Urinary bladder (tissue), 4 donors: Measurements from ENCODE around the gene MYL10. TPM values are rescaled to one million over a fixed set of nuclear protein-coding genes. Genes with fewer than 3 reads are reported as not detected.

Experiments used
- DNase-seq: peaks from one replicate; pipeline ENCODE4 v3.0.0-alpha.2; 2015; ENCODE audit errors: extremely low spot score
- H3K27ac ChIP-seq: one replicate; pipeline ENCODE4 v1.5.1; 2013; ENCODE audit warnings: low read depth, mild to moderate bottlenecking, moderate library complexity
- H3K36me3 ChIP-seq: one replicate; pipeline ENCODE4 v1.6.1; 2013; ENCODE audit warnings: mild to moderate bottlenecking, moderate library complexity; ENCODE audit not compliant: insufficient read depth
- H3K4me1 ChIP-seq: one replicate; pipeline ENCODE4 v1.6.1; 2013; ENCODE audit warnings: mild to moderate bottlenecking, moderate library complexity; ENCODE audit not compliant: insufficient read depth
- H3K4me3 ChIP-seq: one replicate; pipeline ENCODE4 v1.5.1; 2013; ENCODE audit warnings: low read depth, low read length
- WGBS: extraction: QIAGEN DNeasy Blood & Tissue Kit; methylation state at CpG from one replicate; pipeline ENCODE4 v1.1.7; 2013; 5-methylcytosine and 5-hydroxymethylcytosine counted together
- polyA plus RNA-seq: library from polyadenylated mRNA; stranded (reverse); fragments of 200-250 nt; gene quantifications from one replicate; pipeline ENCODE4 v1.2.3, GENCODE V29; 2013
- total RNA-seq: library from RNA; depleted of rRNA; stranded (reverse); fragments of >200 nt; gene quantifications from one replicate; pipeline ENCODE4 v1.2.3, GENCODE V29; 2014
- donor health status: healthy with polysubstance abuse.
- donor health status: healthy.

MYL10 gene
- total and polyA plus RNA-seq, 2 donors: 0.38 to 0.63 TPM

DNA sequence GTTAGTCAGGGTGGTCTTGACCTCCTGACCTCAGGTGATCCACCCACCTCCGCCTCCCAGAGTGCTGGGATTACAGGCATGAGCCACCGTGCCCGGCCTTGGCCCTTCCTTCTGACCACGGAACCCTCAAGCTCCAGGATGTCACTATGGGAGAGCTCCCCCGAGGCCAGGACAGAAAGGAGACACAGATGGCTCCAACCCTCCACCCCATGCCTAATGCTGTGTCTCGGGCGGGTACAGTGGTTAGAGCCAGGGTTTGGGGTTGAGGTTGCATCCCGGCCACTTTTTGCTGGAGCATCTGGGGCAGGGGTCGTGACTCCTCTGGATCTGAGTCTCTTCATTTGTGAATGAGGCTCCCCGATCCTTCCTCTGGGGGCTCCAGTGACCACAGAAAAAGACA lies 8.1 kb downstream of the MYL10 start:
- Histone ChIP-seq H3K4me1 (no peaks in the 10 kb centered on the region), H3K4me3 (no peak overlapping the region), H3K27ac (no peak overlapping the region), H3K36me3 (no peaks in the 10 kb centered on the region)
- DNase-seq: no peak
- WGBS: 90% methylated on average over 10 of the region's 10 CpGs

DNA sequence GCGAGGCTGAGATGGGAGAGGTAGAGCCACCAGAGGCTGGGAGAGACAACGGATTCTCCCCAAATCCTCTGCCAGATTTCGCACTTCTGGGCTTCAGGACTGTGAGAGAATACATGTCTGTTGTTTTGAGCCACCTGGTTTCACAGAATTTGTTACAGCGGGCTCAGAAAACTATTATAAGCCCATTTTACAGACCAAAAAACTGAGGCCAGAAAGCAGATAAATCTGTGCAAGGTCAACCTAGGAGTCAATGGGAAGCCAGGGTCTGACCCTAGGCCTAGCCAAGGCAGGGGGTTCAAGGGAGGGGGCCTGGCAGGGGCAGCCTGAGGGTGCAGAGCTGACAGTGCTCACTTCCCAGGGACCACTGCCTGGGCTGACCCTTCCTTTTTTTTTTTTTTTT lies 8.7 kb downstream of the MYL10 start:
- Histone ChIP-seq H3K4me1 (no peaks in the 10 kb centered on the region), H3K36me3 (no peaks in the 10 kb centered on the region), H3K27ac (no peak overlapping the region), H3K4me3 (no peak overlapping the region)
- no peak for DNase-seq
- 95% methylated on average over 4 of the region's 4 CpGs for WGBS

DNA sequence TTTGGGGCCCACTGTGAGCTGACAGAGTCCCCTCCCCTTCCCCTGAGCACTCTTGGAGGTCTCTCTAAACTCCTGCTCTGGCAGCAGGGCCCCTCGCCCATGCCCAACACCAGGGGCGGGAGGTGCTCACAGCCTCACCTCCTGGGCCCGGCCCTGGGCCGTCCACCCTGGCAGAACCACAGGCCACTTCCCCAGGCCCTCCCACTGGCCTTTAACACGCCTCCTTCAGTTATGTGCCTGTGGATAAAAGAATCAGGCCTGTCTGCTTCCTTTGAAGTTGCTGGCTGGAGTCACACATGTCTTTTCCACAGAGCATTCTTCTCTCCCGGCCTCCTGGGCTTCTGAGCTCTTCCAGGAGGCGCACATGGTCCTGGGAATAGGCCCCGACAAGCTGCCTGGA lies 10.2 kb downstream of the MYL10 start:
- no peaks in the 10 kb centered on the region for H3K36me3 ChIP-seq
- DNase-seq: no peak
- WGBS: 47% methylated on average over 8 of the region's 8 CpGs
- no peaks in the 10 kb centered on the region for H3K4me1 ChIP-seq
- H3K4me3 ChIP-seq: no peak overlapping the region
- H3K27ac ChIP-seq: peak overlapping the region; percentile 53

DNA sequence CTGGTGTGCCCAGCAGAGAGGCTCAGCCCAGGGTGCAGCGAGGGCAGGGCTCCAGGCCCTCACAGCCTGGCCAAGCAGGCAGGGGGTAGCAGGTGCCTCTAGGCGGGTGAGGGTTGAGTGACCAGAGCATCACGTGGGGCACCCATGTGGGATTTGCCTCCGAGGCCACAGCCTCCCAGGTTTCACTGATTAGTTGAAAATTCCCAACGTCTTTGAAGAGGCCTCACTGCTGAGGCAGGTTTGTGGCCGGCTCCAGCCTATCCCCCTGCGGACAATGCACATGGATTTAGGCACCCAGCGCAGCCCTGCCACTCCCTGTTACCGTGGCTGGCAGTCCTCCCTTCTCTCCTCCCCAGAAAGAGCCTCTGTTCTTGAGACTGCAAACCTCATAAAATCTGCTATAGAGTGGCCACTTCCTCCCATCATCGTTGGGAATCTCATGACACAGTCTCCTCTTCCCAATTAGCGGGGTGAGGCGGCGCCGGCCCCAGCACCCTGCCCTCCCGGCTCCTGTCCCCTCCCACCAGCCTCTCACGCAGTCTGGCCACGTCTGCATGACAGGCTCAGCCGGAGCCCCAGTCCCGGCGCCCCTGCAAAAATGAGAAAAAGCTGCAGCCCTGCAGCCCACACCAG lies 10.8 kb downstream of the MYL10 start:
- H3K4me1 ChIP-seq: no peaks in the 10 kb centered on the region
- H3K27ac ChIP-seq: peak overlapping the region; percentile 65
- DNase-seq: no peak
- WGBS: 56% methylated on average over 20 of the region's 20 CpGs
- H3K4me3 ChIP-seq: no peak overlapping the region
- no peaks in the 10 kb centered on the region for H3K36me3 ChIP-seq

DNA sequence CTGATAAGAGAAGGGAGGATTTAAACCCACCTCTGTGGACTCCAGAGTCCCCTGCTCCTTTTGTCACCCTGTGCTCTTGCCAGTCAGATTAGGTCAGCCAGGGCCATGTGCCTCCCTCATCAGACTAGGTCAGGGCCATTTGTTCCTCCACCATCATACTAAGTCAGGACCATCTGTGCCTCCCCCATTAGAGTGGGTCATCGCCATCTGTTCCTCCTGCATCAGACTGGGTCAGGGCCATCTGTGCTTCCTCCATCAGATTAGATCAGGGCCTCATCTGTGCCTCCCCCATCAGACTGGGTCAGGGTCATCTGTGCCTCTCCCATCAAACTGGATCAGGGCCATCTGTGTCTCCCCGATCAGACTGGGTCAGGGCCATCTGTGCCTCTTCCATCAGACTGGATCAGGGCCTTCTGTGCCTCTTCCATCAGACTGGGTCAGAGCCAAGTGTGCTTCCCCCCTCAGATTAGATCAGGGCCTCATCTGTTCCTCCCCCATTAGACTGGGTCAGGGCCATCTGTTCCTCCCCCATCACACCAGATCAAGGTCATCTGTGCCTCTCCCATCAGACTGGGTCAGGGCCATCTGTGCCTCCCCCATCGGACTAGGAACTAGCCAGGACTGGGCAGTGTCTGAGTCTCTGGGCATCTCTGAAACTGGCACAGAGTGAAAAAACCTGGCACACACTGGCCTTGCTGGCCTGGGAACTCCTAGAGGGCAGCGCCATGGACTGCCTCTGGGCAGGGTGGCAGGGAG lies 11.5 kb downstream of the MYL10 start:
- H3K27ac ChIP-seq: peak overlapping the region; percentile 65
- no peaks in the 10 kb centered on the region for H3K36me3 ChIP-seq
- no peak for DNase-seq
- H3K4me3 ChIP-seq: no peak overlapping the region
- no peaks in the 10 kb centered on the region for H3K4me1 ChIP-seq
- WGBS: 92% methylated on average over 4 of the region's 4 CpGs

DNA sequence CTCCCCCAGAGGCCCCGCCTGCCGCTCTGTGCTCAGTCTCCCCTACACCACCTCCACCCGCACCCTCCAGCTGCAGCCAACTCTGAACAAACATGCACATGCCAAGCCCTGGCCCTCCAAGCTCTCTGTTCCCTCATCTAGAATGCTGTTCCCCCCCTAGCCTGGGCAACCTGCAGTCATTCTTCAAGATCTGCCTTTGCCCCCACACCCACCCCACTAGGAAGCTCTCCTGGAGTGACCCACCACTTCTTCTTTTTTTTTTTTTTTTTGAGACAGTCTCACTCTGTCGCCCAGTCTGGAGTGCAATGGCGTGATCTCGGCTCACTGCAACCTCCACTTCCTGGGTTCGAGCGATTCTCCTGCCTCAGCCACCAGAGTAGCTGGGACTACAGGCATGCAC lies 13.7 kb downstream of the MYL10 start:
- Histone ChIP-seq H3K27ac (no peak overlapping the region), H3K36me3 (no peaks in the 10 kb centered on the region), H3K4me1 (no peaks in the 10 kb centered on the region), H3K4me3 (no peak overlapping the region)
- WGBS: 88% methylated on average over 8 of the region's 8 CpGs
- no peak for DNase-seq

DNA sequence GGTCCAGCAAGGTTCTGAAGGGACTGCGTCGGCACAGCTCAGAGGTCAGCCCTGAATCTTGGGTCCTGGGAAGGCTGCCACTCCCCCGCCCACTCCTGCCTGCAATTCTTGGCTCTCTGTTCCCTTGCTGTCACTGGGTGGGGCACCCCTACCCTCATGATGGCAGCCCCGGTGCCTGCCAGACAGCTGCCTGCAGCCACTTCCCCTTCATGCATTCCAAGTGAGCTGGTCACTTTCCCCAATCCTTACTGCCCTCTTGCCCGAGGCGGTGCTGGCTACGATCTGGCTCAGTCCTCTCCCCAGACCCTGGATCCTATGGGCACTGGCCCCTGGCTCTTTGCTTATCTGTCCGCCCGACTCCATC lies 14.2 kb downstream of the MYL10 start:
- no peak for DNase-seq
- 67% methylated on average over 9 of the region's 9 CpGs for WGBS
- Histone ChIP-seq H3K27ac (no peak overlapping the region), H3K4me3 (no peak overlapping the region), H3K4me1 (no peaks in the 10 kb centered on the region), H3K36me3 (no peaks in the 10 kb centered on the region)

DNA sequence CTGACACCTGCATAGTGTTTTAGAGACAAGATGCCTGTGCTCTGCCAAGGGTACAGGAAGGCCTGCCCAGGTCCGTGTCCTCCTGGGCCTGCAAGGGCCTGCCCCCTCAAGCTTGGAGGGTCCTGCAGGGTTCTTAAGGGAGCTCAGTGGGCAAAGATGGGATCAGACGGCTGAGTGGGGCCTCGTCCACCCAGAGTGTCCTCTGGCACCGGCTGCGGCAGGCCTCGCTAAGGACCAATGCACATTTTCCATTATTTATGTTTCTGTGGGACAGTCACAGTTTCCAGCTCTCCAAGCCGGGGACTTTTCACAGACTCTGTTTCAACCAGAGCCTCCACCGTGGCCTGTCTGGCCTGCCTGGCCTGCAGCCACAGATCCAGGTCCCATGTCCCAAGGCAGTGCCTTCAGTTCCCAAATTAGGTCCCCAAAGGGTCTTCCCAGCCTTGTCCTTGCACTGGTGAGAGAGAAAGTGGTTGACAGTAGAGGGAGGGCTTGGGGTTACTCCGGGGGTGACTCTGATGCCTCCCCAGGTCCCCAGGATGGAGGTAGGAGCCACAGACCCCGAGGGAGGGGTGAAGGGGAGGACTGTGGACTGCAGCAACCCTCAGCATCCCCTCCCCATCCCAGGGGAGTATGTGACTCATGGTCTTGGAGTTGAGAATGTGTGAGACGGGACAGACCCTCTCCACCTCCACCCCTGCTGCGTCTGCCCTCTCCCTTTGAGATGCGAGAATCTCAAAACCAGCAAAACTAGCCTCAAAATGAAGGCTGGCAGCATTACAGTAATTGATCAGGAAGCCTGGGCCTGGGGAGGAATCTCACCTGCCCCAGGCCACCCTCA lies 14.8 kb downstream of the MYL10 start:
- Histone ChIP-seq H3K27ac (no peak overlapping the region), H3K36me3 (no peaks in the 10 kb centered on the region), H3K4me1 (no peaks in the 10 kb centered on the region), H3K4me3 (no peak overlapping the region)
- no peak for DNase-seq
- 77% methylated on average over 13 of the region's 13 CpGs for WGBS

DNA sequence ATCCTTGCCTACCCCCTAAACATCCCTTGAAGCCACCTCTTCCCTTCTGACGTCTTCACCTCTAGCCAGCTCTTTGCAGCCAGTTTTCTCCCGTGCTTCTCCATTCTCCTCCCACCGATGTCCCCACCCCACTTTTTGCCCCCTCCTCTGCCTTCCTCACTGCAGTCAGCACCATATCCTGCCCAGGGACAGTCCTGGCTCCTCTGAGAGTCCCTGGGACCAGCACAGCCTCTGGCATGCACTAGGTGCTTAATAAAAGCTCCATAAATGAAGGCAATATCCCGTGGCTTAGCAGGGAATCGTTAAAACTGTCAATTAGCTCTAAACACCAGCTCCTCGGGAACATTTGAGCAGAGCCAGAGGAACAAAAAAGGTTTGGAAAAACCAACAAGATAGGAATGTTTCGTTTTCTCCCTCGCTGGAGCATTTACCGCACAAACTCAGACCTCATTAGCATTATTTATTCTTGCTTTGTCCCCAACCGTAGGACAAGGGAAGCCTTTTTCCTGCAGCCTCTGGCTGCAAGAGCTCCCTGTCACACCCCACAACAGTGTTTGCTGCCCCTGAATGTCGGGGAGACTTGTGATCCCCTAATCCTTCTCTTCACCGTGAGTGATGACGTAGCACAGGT lies 16.1 kb downstream of the MYL10 start:
- H3K36me3 ChIP-seq: no peaks in the 10 kb centered on the region
- no peak overlapping the region for H3K4me3 ChIP-seq
- no peaks in the 10 kb centered on the region for H3K4me1 ChIP-seq
- DNase-seq: no peak
- whole genome bisulfite sequencing: 51% methylated on average over 13 of the region's 13 CpGs
- H3K27ac ChIP-seq: no peak overlapping the region

DNA sequence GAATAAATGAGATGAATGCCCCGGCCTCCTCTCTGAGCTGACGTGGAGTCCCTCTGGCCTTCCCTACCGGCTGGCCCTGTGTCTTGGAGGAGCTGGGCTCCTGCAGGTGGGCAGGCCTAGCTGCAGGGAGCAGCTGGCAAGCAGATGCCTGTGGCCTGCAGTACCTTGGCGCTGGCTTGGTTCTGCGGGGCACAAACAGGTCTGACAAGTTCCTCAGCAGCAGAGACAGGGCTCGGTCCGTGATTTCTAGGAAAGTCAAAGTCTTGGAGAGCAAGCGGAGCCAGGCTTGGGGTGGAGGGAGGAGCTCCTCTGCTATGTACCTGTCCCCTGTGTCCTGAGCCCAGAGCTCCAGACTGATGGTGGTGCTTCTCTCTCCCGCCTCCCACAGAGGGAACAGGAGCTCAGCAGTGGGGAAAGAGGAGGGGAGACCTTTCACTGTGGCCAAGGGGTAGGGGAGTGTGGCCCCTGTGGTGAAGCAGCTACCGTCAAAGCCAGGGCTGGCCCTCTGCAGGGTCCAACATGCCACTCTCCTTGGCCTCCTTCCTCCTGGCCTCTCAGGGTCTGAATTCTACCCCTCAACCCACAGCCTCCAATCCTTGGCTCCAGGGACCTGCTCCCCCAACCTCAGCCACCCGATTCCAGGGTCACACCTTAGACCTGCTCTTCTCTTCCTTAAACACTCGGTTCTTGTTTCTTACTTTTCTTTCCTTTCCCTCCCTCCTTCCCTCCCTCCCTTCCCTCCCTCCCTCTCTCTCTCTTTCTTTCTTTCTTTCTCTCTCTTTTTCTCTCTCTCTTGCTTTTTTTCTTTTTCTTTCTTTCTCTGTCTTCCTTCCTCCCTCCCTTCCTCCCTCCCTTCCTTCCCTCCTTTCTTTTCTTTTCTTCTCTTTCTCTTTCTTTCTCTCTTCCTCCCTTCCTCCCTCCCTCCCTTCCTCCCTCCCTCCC lies 20.1 kb downstream of the MYL10 start:
- Histone ChIP-seq H3K4me3 (no peak overlapping the region), H3K27ac (no peak overlapping the region), H3K4me1 (no peaks in the 10 kb centered on the region), H3K36me3 (no peaks in the 10 kb centered on the region)
- DNase-seq: no peak
- 77% methylated on average over 12 of the region's 12 CpGs for WGBS

DNA sequence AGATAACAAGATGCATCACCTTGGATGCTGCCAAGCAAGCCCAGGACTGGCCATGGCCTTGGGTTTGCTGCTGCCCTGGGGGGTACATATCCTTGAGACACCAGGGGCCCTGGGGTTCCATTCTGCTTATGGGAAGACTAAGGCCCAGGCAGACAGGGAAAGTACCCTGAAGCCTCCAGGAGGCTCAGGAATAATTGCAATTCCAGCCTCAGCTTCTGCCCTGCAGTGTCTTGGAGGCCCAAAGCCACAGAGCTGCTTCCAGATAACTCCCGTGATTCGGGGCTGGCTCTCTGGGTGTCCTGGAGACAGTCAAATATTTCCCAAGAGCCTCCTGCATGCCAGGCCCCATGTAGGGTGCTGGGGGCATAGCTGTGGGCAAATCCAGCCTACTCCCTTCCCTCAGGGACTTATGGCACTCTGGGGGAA lies 22.6 kb downstream of the MYL10 start:
- Histone ChIP-seq H3K36me3 (no peaks in the 10 kb centered on the region), H3K27ac (no peak overlapping the region), H3K4me1 (no peaks in the 10 kb centered on the region), H3K4me3 (no peak overlapping the region)
- no peak for DNase-seq
- WGBS: 49% methylated on average over 2 of the region's 2 CpGs

DNA sequence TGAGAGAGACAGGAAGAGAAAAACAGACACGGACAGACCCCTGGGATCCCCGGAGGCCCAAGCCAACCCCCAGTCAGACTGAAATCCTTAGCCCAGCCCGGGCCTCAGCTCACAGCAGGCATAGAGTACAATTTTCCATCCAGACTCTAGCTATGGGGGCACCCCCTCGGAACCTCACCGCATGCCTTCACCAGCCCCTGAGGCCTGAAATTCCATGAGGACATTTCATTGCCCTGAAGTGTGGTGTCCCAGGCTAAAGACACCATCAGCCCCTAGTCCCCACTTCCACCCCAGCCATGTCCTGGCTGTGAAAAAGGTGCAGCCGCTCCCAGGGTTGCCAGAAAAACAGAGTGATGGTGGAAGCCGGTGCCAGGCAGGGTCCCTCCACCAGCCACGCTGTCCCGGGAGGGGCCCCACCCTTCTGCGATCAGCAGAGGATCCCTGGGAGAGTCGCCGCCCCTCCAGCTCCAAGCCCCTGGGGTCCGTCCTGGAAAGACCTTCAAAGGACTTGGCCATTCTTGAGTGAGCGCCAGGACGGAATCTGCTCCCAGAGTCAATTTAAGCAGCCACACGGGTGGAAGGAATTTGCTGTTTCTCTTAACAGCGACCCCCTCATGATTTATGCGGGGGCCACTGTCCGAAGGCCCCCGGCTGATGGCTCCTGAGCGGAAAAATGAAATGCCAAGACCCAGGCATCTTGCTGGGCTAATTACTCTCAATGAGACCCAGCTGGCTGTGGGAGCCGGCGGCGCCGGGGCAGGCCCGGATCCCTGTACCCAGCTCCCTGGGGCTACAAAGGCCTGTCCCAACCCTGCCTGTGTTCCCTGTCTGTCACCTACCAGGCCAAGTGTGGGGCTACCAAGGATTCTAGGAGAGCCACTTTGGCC lies 23.2 kb downstream of the MYL10 start:
- Histone ChIP-seq H3K36me3 (no peaks in the 10 kb centered on the region), H3K4me1 (no peaks in the 10 kb centered on the region), H3K4me3 (no peak overlapping the region), H3K27ac (no peak overlapping the region)
- 72% methylated on average over 26 of the region's 26 CpGs for WGBS
- DNase-seq: no peak
